HepG2 (cell line): Measurements from ENCODE around the gene ATN1. TPM values are rescaled to one million over a fixed set of nuclear protein-coding genes. Genes with fewer than 3 reads are reported as not detected.

ENCODE experiments used
- CERS6 ChIP-seq: sonication (generic); formaldehyde crosslinking; IDR thresholded peaks from 2 replicates; pipeline ENCODE4 v1.5.0; 2020; ENCODE audit warnings: missing genetic modification reagents
- CREBL2 ChIP-seq: sonication (generic); formaldehyde crosslinking; IDR thresholded peaks from 2 replicates; pipeline ENCODE4 v1.8.1; 2023; ENCODE audit warnings: missing genetic modification reagents, mild to moderate bottlenecking, borderline replicate concordance
- DNMT3B ChIP-seq: conservative IDR thresholded peaks from 2 replicates; pipeline ENCODE4 v1.6.1; 2016; ENCODE audit warnings: missing biosample characterization, control low read depth
- KDM6A ChIP-seq: IDR thresholded peaks from 2 replicates; pipeline ENCODE4 v1.6.1; 2016; ENCODE audit warnings: low read depth
- MAFF ChIP-seq: IDR thresholded peaks from 2 replicates; pipeline ENCODE4 v1.6.1; 2011; ENCODE audit warnings: low read depth, low read length, improper control_type of control experiment
- NFE2L1 ChIP-seq: sonication (generic); formaldehyde crosslinking; IDR thresholded peaks from 2 replicates; pipeline ENCODE4 v1.4.0; 2020; ENCODE audit warnings: missing genetic modification reagents, mild to moderate bottlenecking, borderline replicate concordance
- NFKB2 ChIP-seq: sonication (generic); formaldehyde crosslinking; IDR thresholded peaks from 2 replicates; pipeline ENCODE4 v1.4.0; 2020; ENCODE audit warnings: missing genetic modification reagents, borderline replicate concordance
- SPEN ChIP-seq: sonication (generic); formaldehyde crosslinking; IDR thresholded peaks from 2 replicates; pipeline ENCODE4 v1.5.1; 2020; ENCODE audit warnings: low read depth, mild to moderate bottlenecking, missing genetic modification reagents
- STAT5B ChIP-seq: sonication (generic); formaldehyde crosslinking; IDR thresholded peaks from 2 replicates; pipeline ENCODE4 v1.4.0; 2020; ENCODE audit warnings: missing genetic modification reagents
- TFDP1 ChIP-seq: IDR thresholded peaks from 2 replicates; pipeline ENCODE4 v1.6.1; 2016; ENCODE audit warnings: missing compliant biosample characterization, missing genetic modification reagents, borderline replicate concordance
- ZBTB25 ChIP-seq: IDR thresholded peaks from 2 replicates; pipeline ENCODE4 v1.6.1; 2018; ENCODE audit warnings: missing genetic modification reagents
- ZNF234 ChIP-seq: sonication (generic); formaldehyde crosslinking; conservative IDR thresholded peaks from 2 replicates; pipeline ENCODE4 v1.5.1; 2020; ENCODE audit warnings: mild to moderate bottlenecking, missing genetic modification reagents
- ZNF292 ChIP-seq: sonication (generic); formaldehyde crosslinking; IDR thresholded peaks from 2 replicates; pipeline ENCODE4 v1.8.1; 2022; ENCODE audit warnings: mild to moderate bottlenecking, low read depth, missing genetic modification reagents, borderline replicate concordance
- ZNF335 ChIP-seq: sonication (generic); formaldehyde crosslinking; IDR thresholded peaks from 2 replicates; pipeline ENCODE4 v1.4.0; 2020; ENCODE audit warnings: missing genetic modification reagents
- ZNF343 ChIP-seq: sonication (generic); formaldehyde crosslinking; IDR thresholded peaks from 2 replicates; pipeline ENCODE4 v1.4.0; 2020; ENCODE audit warnings: mild to moderate bottlenecking, missing genetic modification reagents
- ZNF407 ChIP-seq: sonication (generic); formaldehyde crosslinking; IDR thresholded peaks from one replicate; pipeline ENCODE4 v1.5.1; 2020; ENCODE audit warnings: mild to moderate bottlenecking, missing genetic modification reagents; ENCODE audit errors: not compliant biosample characterization
- ZNF430 ChIP-seq: sonication (generic); formaldehyde crosslinking; IDR thresholded peaks from 2 replicates; pipeline ENCODE4 v1.9.0; 2021; ENCODE audit warnings: mild to moderate bottlenecking, missing genetic modification reagents
- ZNF713 ChIP-seq: sonication (generic); formaldehyde crosslinking; IDR thresholded peaks from 2 replicates; pipeline ENCODE4 v1.4.0; 2020; ENCODE audit warnings: mild to moderate bottlenecking, missing genetic modification reagents
- polyA plus RNA-seq, 8 experiments: library from polyadenylated mRNA; depleted of rRNA in 3 of 8; stranded (reverse) in 7 of 8; unstranded in 1 of 8; fragments of >200 nt; fragmentation: Illumina TruSeq in 4 of 8; extraction: Trizol in 4 of 8; gene quantifications; 2 replicates each; pipeline versions ENCODE4 v1.2.1 to v1.2.3, GENCODE V29; 2011 to 2016; ENCODE audit warnings: low read depth in 4 of 8, missing spikeins in 1 of 8, mixed read lengths in 1 of 8; ENCODE audit not compliant: insufficient read depth in 1 of 8
- total RNA-seq, 5 experiments: library from RNA; depleted of rRNA; stranded (reverse); fragments of >200 nt; fragmentation: Illumina TruSeq; extraction: Trizol; gene quantifications; 2 replicates each; pipeline ENCODE4 v1.2.3, GENCODE V29; 2016; ENCODE audit warnings: low read depth in 1 of 5

The ATN1 gene
- total and polyA plus RNA-seq, 2 of the 13 experiments (the other 11 are each of a cell fraction or from before 2014, with no cell fraction given) = 2.1 to 8.6 TPM

- TF ChIP-seq ZNF407 (CRISPR knock-in tag) = peak; percentile 16
- TF ChIP-seq MAFF = no peak
- TF ChIP-seq CERS6 (CRISPR knock-in tag) = no peak
- TF ChIP-seq NFE2L1 = no peak
- TF ChIP-seq ZNF713 (CRISPR knock-in tag) = no peak
- TF ChIP-seq ZNF335 = no peak
- TF ChIP-seq TFDP1 (CRISPR knock-in tag) = no peak
- no peak for TF ChIP-seq KDM6A (CRISPR knock-in tag)
- TF ChIP-seq DNMT3B (CRISPR knock-in tag) = no peak
- TF ChIP-seq ZNF234 (CRISPR knock-in tag) = no peak
- TF ChIP-seq ZNF430 = no peak; the same call in 1 of the 2 replicates
- peak; percentile 57; the same call in 1 of the 2 replicates for TF ChIP-seq SPEN (CRISPR knock-in tag)
- no peak for TF ChIP-seq ZNF343 (CRISPR knock-in tag)
- TF ChIP-seq CREBL2 (CRISPR knock-in tag) = no peak
- peak; percentile 65 for TF ChIP-seq ZBTB25 (CRISPR knock-in tag)
- no peak for TF ChIP-seq STAT5B (CRISPR knock-in tag)
- TF ChIP-seq NFKB2 (CRISPR knock-in tag) = peak; percentile 48; the same call in 1 of the 2 replicates
- TF ChIP-seq ZNF292 (CRISPR knock-in tag) = no peak
Observed at GRCh38 chr12:6946033-6946919, 18.5 kb downstream of the ATN1 start (continued).
